CD4-positive, alpha-beta T cell (primary cell): ENCODE data around the gene CEP97. TPM values are rescaled to one million over a fixed set of nuclear protein-coding genes. Genes with fewer than 3 reads are reported as not detected.

Experiments
- ATAC-seq: fragments of 200-7000 bp; cut with Tn5 transposase; one replicate; pipeline ENCODE4 v1.10.0; 2022; ENCODE audit warnings: mild to moderate bottlenecking; ENCODE audit not compliant: poor library complexity
- CTCF ChIA-PET: fragments of 350-600 bp; sonication (Branson Sonifier 250); formaldehyde crosslinking; loops from one replicate; lab custom pipeline; 2021; ENCODE audit warnings: antibody characterized with exemption, inconsistent platforms; lab: Charles Lee
- POLR2A ChIA-PET: fragments of 350-600 bp; sonication (Branson Sonifier 250); formaldehyde crosslinking; loops from one replicate; lab custom pipeline; 2021; ENCODE audit warnings: antibody characterized with exemption, inconsistent platforms; lab: Charles Lee
- DNase-seq, 14 experiments: peaks; one replicate each; pipeline ENCODE4 v3.0.0-alpha.2; 2013 to 2020; ENCODE audit warnings: mixed read lengths in 2 of 14
- H3K27ac ChIP-seq, 2 donors: one replicate each; pipeline versions ENCODE4 v1.5.1 to v1.7.0; 2013; ENCODE audit warnings: low read length in 2 of 2, low read depth in 1 of 2, mild to moderate bottlenecking in 1 of 2
- H3K27me3 ChIP-seq, 2 experiments: 1 replicate in 1 of 2; 2 replicates in 1 of 2; pipeline versions ENCODE4 v1.6.1 to v1.7.0; 2013; ENCODE audit warnings: low read length in 2 of 2, control low read depth in 1 of 2, mild to moderate bottlenecking in 1 of 2, moderate library complexity in 1 of 2; ENCODE audit not compliant: insufficient read depth in 2 of 2, control insufficient read depth in 1 of 2
- H3K36me3 ChIP-seq: one replicate; pipeline ENCODE4 v1.6.1; 2013; ENCODE audit warnings: low read length, control low read depth; ENCODE audit not compliant: insufficient read depth
- H3K4me1 ChIP-seq: one replicate; pipeline ENCODE4 v1.6.1; 2013; ENCODE audit warnings: low read length, control low read depth; ENCODE audit not compliant: insufficient read depth
- H3K4me3 ChIP-seq: one replicate; pipeline ENCODE4 v1.5.1; 2013; ENCODE audit warnings: mild to moderate bottlenecking, low read length, moderate library complexity
- H3K9me3 ChIP-seq, 2 experiments: 1 replicate in 1 of 2; 2 replicates in 1 of 2; pipeline versions ENCODE4 v1.6.1 to v1.7.0; 2013; ENCODE audit warnings: low read length in 2 of 2, mild to moderate bottlenecking in 2 of 2, control low read depth in 1 of 2, moderate library complexity in 1 of 2; ENCODE audit not compliant: control insufficient read depth in 1 of 2, insufficient read depth in 1 of 2
- H3K27ac Mint-ChIP-seq: one replicate; pipeline ENCODE4 v1.8.0; 2020; ENCODE audit warnings: mixed read lengths
- H3K27me3 Mint-ChIP-seq: one replicate; pipeline ENCODE4 v1.8.0; 2021; ENCODE audit warnings: mixed read lengths
- H3K36me3 Mint-ChIP-seq: one replicate; pipeline ENCODE4 v1.8.0; 2021; ENCODE audit warnings: low read depth, mixed read lengths
- H3K4me1 Mint-ChIP-seq: one replicate; pipeline ENCODE4 v1.8.0; 2021; ENCODE audit warnings: low read depth, mixed read lengths
- H3K4me3 Mint-ChIP-seq: one replicate; pipeline ENCODE4 v1.8.0; 2020; ENCODE audit warnings: mild to moderate bottlenecking, mixed read lengths
- H3K9me3 Mint-ChIP-seq: one replicate; pipeline ENCODE4 v1.8.0; 2020; ENCODE audit warnings: mixed read lengths
- intact Hi-C, 2 experiments: fragments of 100-400 bp; cut with DNase I in 1 of 2; cut with micrococcal nuclease in 1 of 2; formaldehyde crosslinking; loops; one replicate each; pipeline versions ENCODE4 v1.15.1 to v1.9.0; 2023 to 2025; cut with DNase I, micrococcal nuclease
- total RNA-seq, 174 experiments: library from RNA in 2 of 174; stranded (reverse) in 2 of 174; gene quantifications; one replicate each; pipeline ENCODE4 v1.2.3 and lab custom pipeline; 2021 to 2026
- TF ChIP-seq, protein P1 (sequence below): fragments of 200-600 bp; IDR thresholded peaks from one replicate; pipeline ENCODE4 v1.8.0; 2022; ENCODE audit warnings: antibody characterized with exemption, mild to moderate bottlenecking

CEP97 gene
- total RNA-seq, 2 experiments from 2014 or later, result 6.3 to 6.6 TPM

DNA sequence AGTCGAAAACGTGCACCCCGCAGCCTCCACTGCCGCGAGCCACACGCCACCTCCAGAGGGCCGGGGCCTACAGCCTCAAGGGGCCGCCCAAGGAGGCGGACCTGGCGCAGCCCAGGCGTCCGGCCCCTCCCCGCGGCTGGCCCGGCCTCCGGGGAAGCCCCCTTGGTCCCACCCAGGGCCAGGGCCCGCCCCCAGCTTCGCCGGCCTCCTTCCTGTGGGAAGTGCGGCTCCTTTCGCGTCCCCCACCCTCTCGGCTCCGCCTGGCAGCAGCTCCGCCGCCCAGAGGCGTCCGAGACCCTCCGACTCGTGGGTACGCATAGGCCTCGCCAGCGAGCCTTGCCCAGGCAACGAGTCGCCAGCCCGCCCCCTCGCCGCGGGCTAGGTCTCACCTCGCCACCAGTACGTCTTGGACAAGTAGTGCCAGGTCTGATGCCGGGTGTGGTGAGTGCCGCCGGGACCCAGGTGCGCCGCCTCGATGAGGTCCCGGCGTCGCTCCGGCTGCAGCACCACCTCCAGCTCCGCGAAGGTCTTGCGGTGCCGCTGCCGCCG, 48.1 kb upstream of the CEP97 start:
- ChIA-PET POLR2A (interaction anchor here (0.6 to 5.2 kb wide), 25 partner anchors 10 to 1859 kb away, joined by 3 to 140 read pairs (median 6); partner anchors contain the start of genes CEP97, CMSS1, NFKBIZ and NXPE3), CTCF (interaction anchor here (0.6 to 3.4 kb wide), 7 partner anchors 10 to 500 kb away, joined by 3 to 29 read pairs (median 5); partner anchors contain the start of genes CEP97, PCNP and RPL24)
- intact Hi-C loops, result loop anchor here (1.0 to 5.0 kb wide), 3 partner anchors 51 to 103 kb away; partner anchors contain the start of genes NXPE3 (in 1 of the 2) and PCNP (in 1 of the 2)
- H3K4me3 ChIP-seq, result peak overlapping the region; percentile 71
- peaks cover 65% of the 10 kb centered on the region for H3K36me3 Mint-ChIP-seq
- no peaks in the 10 kb centered on the region for H3K9me3 ChIP-seq
- peak; percentile 78 for ATAC-seq
- peaks cover 36% of the 10 kb centered on the region for H3K4me1 ChIP-seq
- H3K27me3 ChIP-seq, result no peaks in the 10 kb centered on the region
- H3K36me3 ChIP-seq, result peaks cover 22% of the 10 kb centered on the region
- no peaks in the 10 kb centered on the region for H3K9me3 Mint-ChIP-seq
- H3K27me3 Mint-ChIP-seq, result peaks cover 3% of the 10 kb centered on the region
- H3K27ac ChIP-seq, result peak overlapping the region; percentile 97 to 99
- peaks cover 62% of the 10 kb centered on the region for H3K4me1 Mint-ChIP-seq
- DNase-seq, result peak; percentile 77 to 98 (median 92)
- H3K4me3 Mint-ChIP-seq, result peak overlapping the region; percentile 98
- H3K27ac Mint-ChIP-seq, result peak overlapping the region; percentile 100
- TF ChIP-seq, protein P1, sequence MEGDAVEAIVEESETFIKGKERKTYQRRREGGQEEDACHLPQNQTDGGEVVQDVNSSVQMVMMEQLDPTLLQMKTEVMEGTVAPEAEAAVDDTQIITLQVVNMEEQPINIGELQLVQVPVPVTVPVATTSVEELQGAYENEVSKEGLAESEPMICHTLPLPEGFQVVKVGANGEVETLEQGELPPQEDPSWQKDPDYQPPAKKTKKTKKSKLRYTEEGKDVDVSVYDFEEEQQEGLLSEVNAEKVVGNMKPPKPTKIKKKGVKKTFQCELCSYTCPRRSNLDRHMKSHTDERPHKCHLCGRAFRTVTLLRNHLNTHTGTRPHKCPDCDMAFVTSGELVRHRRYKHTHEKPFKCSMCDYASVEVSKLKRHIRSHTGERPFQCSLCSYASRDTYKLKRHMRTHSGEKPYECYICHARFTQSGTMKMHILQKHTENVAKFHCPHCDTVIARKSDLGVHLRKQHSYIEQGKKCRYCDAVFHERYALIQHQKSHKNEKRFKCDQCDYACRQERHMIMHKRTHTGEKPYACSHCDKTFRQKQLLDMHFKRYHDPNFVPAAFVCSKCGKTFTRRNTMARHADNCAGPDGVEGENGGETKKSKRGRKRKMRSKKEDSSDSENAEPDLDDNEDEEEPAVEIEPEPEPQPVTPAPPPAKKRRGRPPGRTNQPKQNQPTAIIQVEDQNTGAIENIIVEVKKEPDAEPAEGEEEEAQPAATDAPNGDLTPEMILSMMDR, result no peak

- Mint-ChIP-seq H3K27ac (peak within 1 kb of the TSS; percentile 100), H3K9me3 (no peaks in the 10 kb centered on the region), H3K27me3 (peaks cover 3% of the 10 kb centered on the region), H3K4me1 (peaks cover 60% of the 10 kb centered on the region), H3K4me3 (peak within 1 kb of the TSS; percentile 98), H3K36me3 (peaks cover 65% of the 10 kb centered on the region)
- Histone ChIP-seq H3K27ac (peak within 1 kb of the TSS; percentile 97 to 99), H3K27me3 (no peaks in the 10 kb centered on the region), H3K9me3 (no peaks in the 10 kb centered on the region), H3K4me3 (peak within 1 kb of the TSS; percentile 71), H3K36me3 (peaks cover 22% of the 10 kb centered on the region), H3K4me1 (peaks cover 36% of the 10 kb centered on the region)
- POLR2A ChIA-PET, result interaction anchor here (0.7 to 5.2 kb wide), 23 partner anchors 9 to 1859 kb away, joined by 3 to 140 read pairs (median 6); partner anchors contain the start of genes CEP97, CMSS1, NFKBIZ and NXPE3
- TF ChIP-seq, protein P1, result no peak
- ATAC-seq (peak; percentile 67), DNase-seq (peak; percentile 99 to 100 (median 100))
- CTCF ChIA-PET, result interaction anchor here (0.6 to 3.4 kb wide), 8 partner anchors 9 to 500 kb away, joined by 3 to 29 read pairs (median 4); partner anchors contain the start of genes CEP97, PCNP and RPL24
- intact Hi-C loops, result loop anchor here (1.0 to 5.0 kb wide), 4 partner anchors 9 to 103 kb away; partner anchors contain the start of genes RPL24 (in 2 of the 2), NXPE3 (in 1 of the 2) and PCNP (in 1 of the 2)
These were observed 47.5 kb upstream of the CEP97 start, which contains the start of gene ZBTB11 for GRCh38 chr3:101676765-101677435. Gene ZBTB11 (minus strand): TSS chr3:101677132. CDS start chr3:101676914, 218 bp downstream.
